ENCODE measurements around the gene FLCN. TPM values are rescaled to one million over a fixed set of nuclear protein-coding genes. Genes with fewer than 3 reads are reported as not detected.

FLCN gene
- total RNA-seq, 1 donor from 2014 or later: 106 TPM

- H3K36me3 ChIP-seq: peaks cover 45% of the 10 kb centered on the region
- no peak overlapping the region for H3K4me3 ChIP-seq
- intact Hi-C loops (cut with DNase I): no loop called here
- no peak for TF ChIP-seq CTCF (IDR thresholded peaks at IDR 0.05)
- H3K27me3 ChIP-seq: no peaks in the 10 kb centered on the region
- DNase-seq: no peak
- ATAC-seq: peak; percentile 27
- H3K4me1 ChIP-seq: peaks cover 35% of the 10 kb centered on the region
- no peaks in the 10 kb centered on the region for H3K9me3 ChIP-seq
- H3K27ac ChIP-seq: no peak overlapping the region
Observed at GRCh38 chr17:17275971-17276370, 39.0 kb upstream of the FLCN start.

- DNase-seq (no peak), ATAC-seq (no peak)
- Histone ChIP-seq H3K27ac (no peak overlapping the region), H3K4me1 (peaks cover under 1% of the 10 kb centered on the region), H3K9me3 (no peaks in the 10 kb centered on the region), H3K36me3 (peaks cover 93% of the 10 kb centered on the region), H3K4me3 (no peak overlapping the region), H3K27me3 (no peaks in the 10 kb centered on the region)
- peak; percentile 27 for TF ChIP-seq CTCF (IDR thresholded peaks at IDR 0.05)
- intact Hi-C loops (cut with DNase I): no loop called here
Observed at GRCh38 chr17:17269926-17270773, 33.2 kb upstream of the FLCN start.

GRCh38 chr17:17264430-17264829 lies 27.5 kb upstream of the FLCN start:
- no peak for TF ChIP-seq CTCF (IDR thresholded peaks at IDR 0.05)
- Histone ChIP-seq H3K4me3 (no peak overlapping the region), H3K27ac (no peak overlapping the region), H3K36me3 (peaks cover 96% of the 10 kb centered on the region), H3K27me3 (no peaks in the 10 kb centered on the region), H3K4me1 (no peaks in the 10 kb centered on the region), H3K9me3 (no peaks in the 10 kb centered on the region)
- intact Hi-C loops (cut with DNase I): no loop called here
- ATAC-seq (peak; percentile 71), DNase-seq (no peak)

GRCh38 chr17:17258998-17259397 lies 22.0 kb upstream of the FLCN start:
- Histone ChIP-seq H3K4me3 (no peak overlapping the region), H3K27ac (no peak overlapping the region), H3K4me1 (no peaks in the 10 kb centered on the region), H3K27me3 (no peaks in the 10 kb centered on the region), H3K36me3 (peaks cover 96% of the 10 kb centered on the region), H3K9me3 (no peaks in the 10 kb centered on the region)
- no peak for DNase-seq
- intact Hi-C loops (cut with DNase I): no loop called here
- TF ChIP-seq CTCF (IDR thresholded peaks at IDR 0.05): no peak
- ATAC-seq: no peak

GRCh38 chr17:17258011-17258410 lies 21.0 kb upstream of the FLCN start:
- DNase-seq (no peak), ATAC-seq (no peak)
- H3K27me3 ChIP-seq: no peaks in the 10 kb centered on the region
- intact Hi-C loops (cut with DNase I): no loop called here
- peaks cover 98% of the 10 kb centered on the region for H3K36me3 ChIP-seq
- TF ChIP-seq CTCF (IDR thresholded peaks at IDR 0.05): no peak
- H3K9me3 ChIP-seq: no peaks in the 10 kb centered on the region
- no peak overlapping the region for H3K27ac ChIP-seq
- H3K4me1 ChIP-seq: no peaks in the 10 kb centered on the region
- no peak overlapping the region for H3K4me3 ChIP-seq
